HG03520 (cell line): Measurements from ENCODE around the gene RTN1.

Experiments
- ATAC-seq: cut with Tn5 transposase; IDR thresholded peaks from one replicate; pipeline ENCODE4 v1.9.1; 2021; ENCODE audit warnings: mild to moderate bottlenecking, moderate library complexity; ENCODE audit not compliant: unreplicated experiment

The RTN1 gene

GRCh38 chr14:59811073-59811472 is 59.5 kb downstream of the RTN1 start:
- no peak for ATAC-seq

GRCh38 chr14:59803052-59803540 is 67.5 kb downstream of the RTN1 start:
- ATAC-seq = no peak

DNA sequence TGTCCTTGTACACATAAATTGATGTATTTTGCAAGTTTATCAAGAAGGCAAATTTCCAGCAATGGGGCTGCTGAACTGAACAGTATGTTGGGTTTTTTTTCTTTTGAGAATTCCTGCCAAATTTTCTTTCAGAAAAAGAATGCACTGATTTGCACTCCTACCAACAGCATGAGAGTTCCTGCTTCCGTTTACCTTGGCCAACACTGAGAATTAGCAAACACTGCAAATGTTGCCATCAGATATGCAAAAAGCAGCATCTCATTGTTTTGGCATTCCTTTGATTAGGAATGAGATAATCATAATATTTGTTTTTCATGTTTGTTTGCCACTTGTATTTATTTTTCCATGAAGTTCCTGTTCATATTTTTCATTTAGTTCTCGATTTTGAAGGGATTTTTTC is 82.4 kb downstream of the RTN1 start:
- no peak for ATAC-seq

DNA sequence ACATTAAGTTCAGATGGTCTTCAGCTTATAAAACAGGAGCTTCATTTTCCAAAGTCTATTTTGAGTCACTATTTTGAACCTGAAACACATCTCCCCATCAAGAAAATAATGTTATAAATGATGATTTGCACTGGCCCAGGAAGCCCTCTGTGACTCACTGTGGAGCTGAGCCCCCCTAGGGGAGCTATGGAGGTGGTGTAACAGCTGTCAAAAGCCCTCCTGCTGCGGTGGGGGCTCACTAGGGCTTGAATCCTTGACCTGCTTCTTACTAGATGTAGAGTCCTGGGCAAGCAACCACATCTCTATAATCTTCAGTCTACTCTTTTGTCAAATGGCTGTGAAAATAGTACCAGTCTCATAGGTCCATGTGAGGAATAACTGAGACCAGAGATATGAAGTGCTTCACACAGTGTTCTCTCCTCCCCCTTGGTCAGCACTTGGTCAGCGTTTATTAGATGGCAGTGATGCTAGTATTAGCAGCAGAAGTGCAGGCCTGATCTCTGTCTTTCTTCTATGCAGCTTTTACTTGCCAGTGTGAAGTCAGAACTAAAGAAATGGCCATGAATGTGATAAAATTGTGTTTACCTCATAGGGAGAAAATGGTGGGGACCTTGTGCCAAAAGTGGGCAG is 83.4 kb downstream of the RTN1 start:
- ATAC-seq = no peak

DNA sequence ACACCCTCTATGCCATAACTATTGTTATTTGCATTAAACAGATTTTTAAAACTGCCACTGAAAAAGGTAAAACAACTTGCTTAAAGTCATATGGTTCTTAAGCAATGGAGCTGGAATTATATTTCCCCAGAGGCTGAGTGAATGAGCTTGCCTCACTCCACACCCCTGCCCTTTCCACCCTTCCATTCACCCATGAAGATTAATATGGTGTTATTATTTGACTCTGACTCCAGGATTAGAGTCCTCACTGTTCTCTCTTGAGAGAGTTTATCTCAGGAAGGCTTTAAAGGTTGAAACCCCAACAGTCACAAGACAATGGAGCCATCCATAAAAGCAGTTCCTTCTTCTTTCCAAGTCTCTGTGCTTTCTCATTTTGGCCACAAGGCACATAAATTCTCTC is 84.9 kb downstream of the RTN1 start:
- no peak for ATAC-seq

- no peak for ATAC-seq
These were observed 87.8 kb downstream of the RTN1 start for GRCh38 chr14:59782760-59783159.

DNA sequence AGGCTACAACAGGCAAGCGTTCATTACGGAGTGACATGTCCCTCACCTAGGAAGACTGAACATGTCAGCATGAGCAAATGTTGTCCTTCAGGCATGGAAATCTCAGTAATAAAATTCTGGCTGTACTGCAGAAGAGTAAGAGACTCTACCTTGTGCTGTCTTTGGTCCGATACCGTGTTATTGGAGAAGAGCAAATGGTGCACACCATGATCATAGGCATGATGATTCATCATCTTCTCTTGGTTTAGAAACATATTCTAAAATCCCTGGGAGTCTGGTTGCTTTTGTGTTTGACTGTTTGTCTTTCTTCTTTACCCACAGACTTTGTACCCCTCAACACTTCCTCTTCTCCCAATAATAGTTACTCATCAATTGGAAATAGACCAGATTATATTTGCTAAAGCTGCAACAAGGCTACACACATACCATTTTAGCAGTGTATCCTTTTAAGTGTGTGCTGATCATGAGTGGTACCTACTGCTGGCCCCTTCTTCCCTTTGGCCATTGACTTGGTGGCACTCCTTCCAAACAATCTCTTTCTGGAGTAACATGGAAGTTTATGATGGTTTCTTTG is 93.5 kb downstream of the RTN1 start:
- ATAC-seq = no peak

DNA sequence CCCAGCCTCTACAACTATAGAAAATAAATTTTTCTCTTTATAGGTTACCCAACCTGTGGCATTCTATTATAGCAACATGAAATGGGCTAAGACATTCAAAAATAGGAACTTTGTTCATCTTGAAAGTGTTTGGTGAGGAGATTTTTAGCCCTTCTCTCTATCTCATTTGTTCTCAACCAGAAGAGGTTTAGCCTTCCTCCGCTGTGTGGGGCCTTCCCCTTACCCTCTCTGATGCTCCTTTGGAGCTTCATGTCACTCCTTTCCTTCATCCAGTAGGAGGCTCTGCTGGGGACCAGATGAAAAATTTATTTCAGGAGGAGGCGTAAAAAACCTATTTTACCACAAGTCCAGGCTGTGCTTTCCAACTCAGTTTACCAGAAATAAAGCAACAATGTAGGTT is 94.1 kb downstream of the RTN1 start:
- peak; percentile 54 for ATAC-seq

GRCh38 chr14:59772233-59772632 is 98.3 kb downstream of the RTN1 start:
- no peak for ATAC-seq

DNA sequence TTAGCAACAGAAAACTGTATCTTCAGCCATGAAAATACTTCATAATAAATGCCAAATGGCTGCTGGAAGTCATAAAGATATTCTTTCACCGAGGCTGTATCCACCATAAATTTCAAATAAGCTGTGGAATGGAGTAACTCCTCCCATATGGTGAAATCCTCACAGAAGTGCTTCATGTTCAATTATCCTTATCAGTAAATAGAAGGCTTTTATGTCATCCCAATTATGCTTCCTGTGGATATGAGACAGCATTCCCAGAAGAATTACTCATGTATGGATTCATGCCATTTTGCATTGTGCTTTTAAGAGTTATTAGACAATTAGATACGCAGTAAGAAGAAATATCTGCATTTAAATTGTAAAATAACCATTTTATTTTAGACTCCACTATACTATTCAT is 99.0 kb downstream of the RTN1 start:
- ATAC-seq = no peak

GRCh38 chr14:59769586-59769985 is 101.0 kb downstream of the RTN1 start:
- no peak for ATAC-seq

GRCh38 chr14:59768855-59769375 is 101.7 kb downstream of the RTN1 start:
- no peak for ATAC-seq

- no peak for ATAC-seq
These were observed 108.7 kb downstream of the RTN1 start for GRCh38 chr14:59761851-59762250.

- no peak for ATAC-seq
These were observed 115.0 kb downstream of the RTN1 start for GRCh38 chr14:59755409-59756135.

- ATAC-seq = no peak
These were observed 116.3 kb downstream of the RTN1 start for GRCh38 chr14:59754256-59754655.

GRCh38 chr14:59753512-59753911 is 117.1 kb downstream of the RTN1 start:
- no peak for ATAC-seq

DNA sequence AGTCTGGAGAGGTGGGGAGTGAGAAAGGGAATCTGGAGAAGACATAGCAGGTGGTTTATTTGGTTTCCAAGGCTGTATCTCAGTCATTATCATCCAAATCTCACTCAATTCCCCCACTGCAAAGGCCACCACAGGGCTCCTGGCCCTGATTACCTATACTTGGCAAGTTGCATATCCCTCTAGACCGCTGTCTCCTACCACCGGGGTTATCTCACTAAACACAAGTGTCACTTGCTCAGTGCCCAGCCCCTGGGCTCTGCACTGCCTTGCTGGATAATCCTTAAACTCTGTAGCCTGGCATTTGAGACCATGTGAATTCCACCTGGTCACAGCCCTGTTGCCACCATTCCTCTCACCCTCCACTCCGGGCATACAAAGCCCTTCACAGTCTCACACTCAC is 119.0 kb downstream of the RTN1 start:
- ATAC-seq = no peak

- no peak for ATAC-seq
These were observed 130.8 kb downstream of the RTN1 start for GRCh38 chr14:59739794-59740193.

DNA sequence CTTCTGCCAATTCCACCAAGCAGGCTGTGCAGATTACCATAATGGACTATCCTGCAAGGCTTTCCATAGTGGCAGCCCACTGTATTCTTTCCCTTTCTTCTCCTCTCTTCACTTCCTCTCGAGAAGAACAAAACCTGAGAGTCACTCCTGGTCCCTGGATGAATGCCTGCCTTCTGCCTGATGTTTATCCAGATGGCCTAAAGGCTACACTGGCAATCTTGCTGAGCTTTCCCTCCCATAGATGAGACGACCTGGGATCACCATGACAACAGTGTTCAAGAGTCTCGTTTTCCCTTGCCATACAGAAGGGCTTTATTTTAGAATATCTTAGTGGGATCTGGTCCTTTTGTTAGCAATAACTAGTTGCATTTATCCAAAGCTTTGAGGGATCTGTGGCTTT is 142.3 kb downstream of the RTN1 start:
- ATAC-seq = no peak

DNA sequence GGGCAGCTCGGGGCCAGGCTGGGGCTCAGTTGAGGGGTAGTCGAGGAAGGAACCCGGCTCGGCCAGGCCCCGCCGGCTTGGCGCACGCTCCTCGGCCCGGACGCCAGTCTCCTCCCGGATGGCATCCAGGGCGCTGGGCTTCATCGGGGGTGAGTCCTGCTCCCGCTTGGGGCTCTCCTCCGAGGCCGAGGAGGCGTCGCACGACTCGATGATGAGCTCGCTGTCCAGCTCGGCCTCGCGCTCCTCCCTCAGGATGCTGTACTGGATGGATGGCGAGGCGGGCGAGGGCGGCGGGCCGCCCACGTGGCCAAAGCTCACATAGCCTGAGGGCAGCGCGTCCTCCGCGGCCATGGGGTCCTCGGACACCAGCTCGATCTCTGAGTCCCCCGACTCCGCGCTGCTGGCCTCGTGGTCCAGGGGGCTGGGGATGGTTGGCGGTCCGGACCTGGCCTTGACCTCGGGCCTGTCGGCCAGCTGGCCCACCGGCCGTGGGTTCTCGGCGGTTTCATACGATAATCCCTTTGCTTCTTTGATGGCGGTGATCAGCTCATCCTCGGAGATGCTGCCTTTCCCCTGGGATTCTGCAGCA is 143.4 kb downstream of the RTN1 start:
- ATAC-seq = no peak

DNA sequence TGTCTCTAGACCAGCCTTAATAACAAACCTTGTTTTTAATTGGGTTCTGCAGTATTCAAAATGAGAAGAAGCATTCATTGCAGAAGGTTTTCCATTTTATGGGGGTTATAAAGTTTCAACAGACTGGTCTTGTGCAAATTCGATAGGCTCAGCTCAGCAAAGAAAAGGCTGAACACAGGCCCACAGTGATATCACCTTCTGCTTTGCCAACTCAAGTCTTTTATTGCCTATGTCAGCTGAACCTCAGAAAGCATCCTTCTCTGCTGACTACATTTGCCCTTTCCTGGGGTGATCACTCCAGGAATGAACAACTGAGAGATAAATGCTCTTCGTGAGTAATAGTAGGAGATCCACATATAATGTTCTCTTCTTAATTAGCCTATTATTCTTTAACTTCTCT is 159.5 kb downstream of the RTN1 start:
- no peak for ATAC-seq
